Measurements from ENCODE around the gene CDK17.

DNA sequence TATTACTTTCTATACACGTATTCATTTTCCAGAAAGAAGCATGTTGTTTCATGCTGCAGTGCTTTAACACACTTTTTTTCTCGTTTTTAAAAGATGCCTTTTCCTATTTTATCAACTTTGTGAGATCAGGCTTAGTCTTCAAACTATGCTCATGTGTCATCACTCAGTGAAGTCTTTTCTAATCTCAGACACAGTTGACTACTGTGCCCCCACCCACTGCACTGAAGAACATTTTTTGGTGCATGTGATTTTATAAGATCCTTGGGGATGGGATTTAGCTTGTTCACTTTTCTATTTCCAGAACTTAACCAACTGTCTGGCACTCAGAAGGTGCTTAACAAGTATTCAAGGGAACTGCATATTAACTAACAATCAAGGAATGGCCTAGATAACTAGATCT, 85.5 kb downstream of the CDK17 start:
- no peak for TF ChIP-seq POLR2A (IDR thresholded peaks at IDR 0.05)
- TF ChIP-seq, protein P1, sequence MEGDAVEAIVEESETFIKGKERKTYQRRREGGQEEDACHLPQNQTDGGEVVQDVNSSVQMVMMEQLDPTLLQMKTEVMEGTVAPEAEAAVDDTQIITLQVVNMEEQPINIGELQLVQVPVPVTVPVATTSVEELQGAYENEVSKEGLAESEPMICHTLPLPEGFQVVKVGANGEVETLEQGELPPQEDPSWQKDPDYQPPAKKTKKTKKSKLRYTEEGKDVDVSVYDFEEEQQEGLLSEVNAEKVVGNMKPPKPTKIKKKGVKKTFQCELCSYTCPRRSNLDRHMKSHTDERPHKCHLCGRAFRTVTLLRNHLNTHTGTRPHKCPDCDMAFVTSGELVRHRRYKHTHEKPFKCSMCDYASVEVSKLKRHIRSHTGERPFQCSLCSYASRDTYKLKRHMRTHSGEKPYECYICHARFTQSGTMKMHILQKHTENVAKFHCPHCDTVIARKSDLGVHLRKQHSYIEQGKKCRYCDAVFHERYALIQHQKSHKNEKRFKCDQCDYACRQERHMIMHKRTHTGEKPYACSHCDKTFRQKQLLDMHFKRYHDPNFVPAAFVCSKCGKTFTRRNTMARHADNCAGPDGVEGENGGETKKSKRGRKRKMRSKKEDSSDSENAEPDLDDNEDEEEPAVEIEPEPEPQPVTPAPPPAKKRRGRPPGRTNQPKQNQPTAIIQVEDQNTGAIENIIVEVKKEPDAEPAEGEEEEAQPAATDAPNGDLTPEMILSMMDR (IDR thresholded peaks at IDR 0.05), result no peak
- TF ChIP-seq POLR2AphosphoS5 (IDR thresholded peaks at IDR 0.05), result no peak
- TF ChIP-seq EP300 (IDR thresholded peaks at IDR 0.05), result no peak
